G401 (cell line): Measurements from ENCODE around the gene JAKMIP1. TPM values are rescaled to one million over a fixed set of nuclear protein-coding genes. Genes with fewer than 3 reads are reported as not detected.

ENCODE experiments used
- DNase-seq: peaks from one replicate; pipeline ENCODE4 v3.0.0-alpha.2; 2015; ENCODE audit warnings: low spot score
- in situ Hi-C: cut with HindIII; loops from 2 replicates; pipeline ENCODE4 v1.10.0; 2016; ENCODE audit warnings: low sequenced_read_pairs, mixed read lengths
- total RNA-seq: library from RNA; depleted of rRNA; stranded (reverse); fragments of >200 nt; shearing (Covaris generic); gene quantifications from 2 replicates; pipeline ENCODE4 v1.2.3, GENCODE V29; 2014

Gene JAKMIP1
- total RNA-seq, 1 experiment from 2014 or later: not detected

DNA sequence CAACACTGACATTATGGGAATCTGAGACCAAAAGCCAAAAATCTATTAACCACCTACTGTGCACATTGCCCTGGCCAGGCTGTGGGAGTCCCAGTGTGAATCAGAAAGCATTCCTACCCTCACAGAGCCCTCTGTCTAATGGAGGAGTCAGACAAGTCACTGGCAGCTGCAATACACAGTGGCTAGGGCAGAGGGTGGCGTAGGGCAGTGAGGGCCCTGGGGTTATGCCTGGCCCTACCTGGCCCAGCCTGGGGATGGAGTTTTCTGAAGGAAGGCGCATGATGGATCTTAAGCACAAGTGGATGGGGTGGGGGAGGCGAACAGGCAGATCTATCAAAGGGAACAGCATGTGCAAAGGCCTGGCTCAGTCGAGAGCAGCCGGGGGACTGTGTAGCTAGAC lies 10.8 kb downstream of the JAKMIP1 start:
- in situ Hi-C loops: no loop called here
- no peak for DNase-seq

DNA sequence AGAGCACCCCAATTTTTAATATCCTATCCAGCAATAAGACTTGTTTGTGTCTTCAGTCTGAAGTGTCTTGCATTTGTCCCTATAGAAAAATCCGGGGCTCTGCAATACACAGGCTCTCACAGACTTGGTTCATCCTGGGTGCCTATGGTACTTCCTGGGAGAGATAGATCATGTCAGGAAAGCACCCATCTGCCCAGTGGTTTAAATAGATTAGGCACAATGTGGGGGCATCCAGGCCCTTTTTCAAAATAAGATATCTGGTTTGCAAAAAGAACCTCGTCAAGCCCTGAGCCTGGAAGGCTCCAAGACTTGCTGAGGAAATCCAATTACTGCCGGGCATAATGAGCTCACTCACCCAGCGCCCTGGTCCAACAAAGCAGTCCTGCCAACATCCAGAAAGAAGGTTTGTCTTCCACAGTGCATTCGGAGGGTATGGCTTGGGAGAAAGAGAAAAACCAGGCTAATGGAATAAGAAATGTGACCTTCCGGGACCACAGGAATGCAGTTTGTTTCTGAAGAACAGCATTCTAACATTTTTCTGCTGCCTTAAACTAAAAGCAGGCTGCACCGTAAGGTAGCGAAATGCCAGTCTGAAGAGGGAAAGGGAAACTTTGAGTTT lies 11.6 kb downstream of the JAKMIP1 start:
- in situ Hi-C loops: no loop called here
- DNase-seq: no peak

DNA sequence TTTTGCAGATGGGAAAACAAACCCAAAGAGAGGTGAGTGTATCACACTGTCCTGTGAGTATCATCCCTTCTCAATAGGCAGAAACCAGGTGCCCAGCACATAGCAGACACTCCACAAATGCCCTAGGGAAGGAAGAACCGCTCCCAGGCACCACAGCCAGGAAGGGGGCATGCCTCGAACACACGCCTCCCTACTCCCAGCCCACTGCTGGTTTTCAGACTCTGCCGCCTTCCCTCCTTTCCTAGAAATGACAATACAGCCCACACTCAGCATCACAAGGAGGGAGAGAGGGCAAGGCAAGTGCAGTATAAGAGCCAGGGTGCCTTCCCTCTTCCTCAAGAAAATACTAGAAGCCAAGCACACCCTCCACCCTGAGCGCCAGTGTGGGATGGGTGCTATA lies 16.2 kb downstream of the JAKMIP1 start:
- in situ Hi-C loops: no loop called here
- no peak for DNase-seq

DNA sequence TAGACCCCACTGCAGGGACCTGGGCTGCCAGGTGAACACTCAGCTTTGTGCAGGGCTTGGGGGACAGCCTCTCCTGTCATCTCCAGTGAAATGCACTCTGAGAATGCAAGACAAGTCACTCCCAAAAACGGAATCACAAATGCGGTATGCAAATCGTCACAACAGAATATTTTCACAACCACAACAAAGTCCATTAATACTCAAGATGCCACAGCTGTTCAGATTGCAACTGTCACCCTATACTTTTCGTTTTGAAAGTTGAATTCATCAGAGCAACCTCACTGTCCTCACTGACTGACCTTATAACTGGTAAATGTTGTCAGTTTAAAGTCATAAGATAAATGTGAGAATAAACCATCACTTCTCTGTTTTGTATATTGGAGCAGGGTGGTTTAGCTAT lies 16.6 kb downstream of the JAKMIP1 start:
- in situ Hi-C loops: no loop called here
- DNase-seq: no peak

DNA sequence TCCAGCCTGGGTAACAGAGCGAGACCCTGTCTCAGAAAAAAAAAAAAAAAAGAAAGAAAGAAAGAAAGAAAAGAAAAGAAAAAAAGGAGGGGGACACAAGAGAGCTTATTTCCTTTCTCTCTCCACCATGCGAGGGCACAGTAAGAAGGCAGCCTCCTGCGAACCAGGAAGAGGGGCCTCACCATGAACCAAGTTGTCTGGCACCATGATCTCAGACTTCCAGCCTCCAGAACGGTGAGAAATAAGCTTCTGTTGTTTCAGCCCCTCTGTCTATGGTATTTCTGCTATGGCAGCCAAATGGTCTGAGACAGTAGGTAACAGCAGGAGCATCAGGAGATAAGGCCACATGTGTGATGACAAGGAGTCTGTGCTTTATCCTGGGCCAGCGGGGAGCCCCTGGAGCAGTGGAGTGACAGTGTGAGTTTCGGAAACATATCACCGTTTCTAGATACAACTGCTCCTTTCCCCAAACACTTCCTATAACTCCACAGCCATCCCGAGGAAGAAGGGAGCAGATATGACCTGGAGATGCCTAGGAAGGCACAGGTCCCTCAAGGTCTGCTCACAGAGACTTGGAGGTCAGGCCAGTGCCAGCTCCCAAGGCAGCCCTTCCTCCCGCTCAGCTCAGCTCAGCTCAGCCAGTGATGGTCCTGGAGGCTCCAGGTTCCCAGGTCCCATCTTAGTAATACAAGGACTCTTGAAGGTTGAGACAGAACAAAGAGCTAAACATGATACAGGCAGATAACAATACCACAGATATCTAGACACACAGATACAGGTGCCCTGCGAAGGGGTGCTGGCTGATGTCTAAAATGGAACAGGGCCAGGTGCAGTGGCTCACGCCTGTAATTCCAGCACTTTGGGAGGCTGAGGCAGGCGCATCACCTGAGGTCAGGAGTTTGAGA lies 17.7 kb downstream of the JAKMIP1 start:
- DNase-seq: no peak
- in situ Hi-C loops: no loop called here

DNA sequence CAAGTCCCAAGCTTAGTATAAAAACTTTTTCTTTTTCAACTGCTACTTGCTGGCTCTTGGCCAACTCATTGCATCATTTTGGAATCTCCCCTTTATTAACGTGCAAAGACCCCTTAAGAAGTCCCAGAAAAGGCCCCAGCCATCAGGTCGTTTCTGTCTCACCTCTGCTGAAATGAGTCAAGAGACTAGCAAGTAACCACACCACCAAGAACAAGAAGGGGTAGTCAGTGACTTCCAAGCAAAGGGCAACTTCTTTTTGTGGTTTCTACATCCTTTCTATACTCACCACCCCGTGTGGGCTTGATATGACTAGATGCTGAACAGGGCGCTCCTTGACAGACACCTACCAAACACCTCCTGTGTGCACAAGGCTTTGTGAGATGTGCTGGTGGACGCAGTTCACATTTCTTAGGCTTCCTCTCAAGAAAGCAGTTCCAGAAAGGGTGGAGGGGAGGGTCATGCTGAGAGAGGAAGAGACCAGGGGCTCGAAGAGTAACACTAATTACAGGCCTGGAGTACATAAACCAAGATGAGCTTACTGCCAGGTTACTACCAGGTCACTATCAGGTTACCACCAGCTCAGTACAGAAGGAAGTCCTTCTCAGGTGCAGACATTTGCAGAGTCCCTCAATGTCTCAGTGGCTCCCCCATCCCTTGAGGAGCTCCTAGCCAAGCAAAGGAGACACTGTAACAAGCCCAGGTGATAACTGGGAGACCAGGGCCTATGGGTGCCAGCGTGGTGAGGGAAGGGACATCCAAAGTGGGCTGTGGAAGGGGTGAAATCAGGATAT lies 19.3 kb downstream of the JAKMIP1 start:
- DNase-seq: no peak
- in situ Hi-C loops: no loop called here

DNA sequence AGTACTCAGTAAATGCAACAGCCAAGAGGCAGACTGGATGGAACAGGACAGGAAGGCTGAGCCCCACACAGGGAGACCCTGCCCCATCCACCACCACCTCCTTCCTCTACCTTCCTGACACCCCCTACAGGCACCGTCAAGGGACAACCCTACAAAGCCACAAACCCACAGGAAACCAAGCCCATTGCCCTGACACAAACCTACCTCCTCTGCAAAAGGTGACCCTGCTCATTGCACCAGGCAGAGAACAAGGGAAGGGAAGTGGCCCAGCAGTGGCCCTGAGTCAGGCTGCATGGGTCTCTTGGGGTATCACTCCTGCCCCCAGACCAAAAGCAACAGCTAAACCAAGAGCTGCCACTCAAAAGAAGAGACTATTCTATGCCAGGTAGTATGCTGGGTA lies 21.0 kb downstream of the JAKMIP1 start:
- DNase-seq: no peak

DNA sequence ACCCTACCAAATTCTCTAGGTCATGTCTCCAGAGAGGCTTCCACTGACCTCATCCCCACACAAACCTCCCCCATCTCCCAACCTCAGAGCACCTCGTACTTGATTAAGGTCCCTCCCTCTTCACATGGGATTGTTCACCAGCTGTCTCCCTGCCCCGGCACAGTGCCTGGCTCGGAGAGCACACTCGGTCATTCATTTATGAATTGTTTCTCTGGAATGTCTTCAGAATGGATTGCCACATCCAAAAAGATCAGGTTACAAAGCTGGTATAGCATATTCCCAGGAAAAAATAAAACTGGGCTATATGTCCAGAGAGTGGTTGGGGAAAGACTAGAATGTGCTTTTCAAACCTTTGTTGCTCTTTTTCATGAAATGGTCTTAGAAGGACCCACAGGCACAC lies 21.6 kb downstream of the JAKMIP1 start:
- no peak for DNase-seq
- in situ Hi-C loops: no loop called here

More for the DNA sequence above, 21.0 kb downstream of the JAKMIP1 start:
- in situ Hi-C loops: no loop called here

DNA sequence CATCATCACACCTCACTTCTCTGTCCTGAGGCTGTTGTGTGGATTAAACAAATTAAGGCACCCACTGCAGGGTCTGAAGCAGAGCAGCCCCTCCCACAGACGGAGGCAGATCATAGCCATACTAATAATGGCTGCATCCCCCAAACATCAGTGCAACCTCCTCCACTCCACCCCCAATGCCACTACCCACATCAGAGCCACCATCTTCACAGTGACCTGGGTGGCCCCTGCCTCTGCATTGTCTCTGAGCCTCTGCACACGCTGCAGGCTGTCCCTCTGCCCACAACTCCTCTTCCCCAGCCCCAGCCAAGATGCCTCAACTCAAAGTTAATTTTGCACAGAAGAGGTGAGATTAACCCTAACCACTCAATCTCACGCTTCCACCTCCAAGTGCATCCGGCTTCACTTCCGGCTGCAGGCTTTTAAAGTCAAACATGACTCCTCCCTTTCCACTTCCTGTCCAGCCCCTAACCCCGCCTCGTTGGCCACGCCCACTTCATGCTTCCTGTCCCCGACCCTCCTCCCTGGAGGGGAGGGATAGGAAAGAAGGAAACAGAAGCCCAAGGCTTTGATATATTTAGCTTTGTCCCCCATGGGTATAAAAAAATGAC lies 22.7 kb downstream of the JAKMIP1 start:
- DNase-seq: no peak
- in situ Hi-C loops: no loop called here

DNA sequence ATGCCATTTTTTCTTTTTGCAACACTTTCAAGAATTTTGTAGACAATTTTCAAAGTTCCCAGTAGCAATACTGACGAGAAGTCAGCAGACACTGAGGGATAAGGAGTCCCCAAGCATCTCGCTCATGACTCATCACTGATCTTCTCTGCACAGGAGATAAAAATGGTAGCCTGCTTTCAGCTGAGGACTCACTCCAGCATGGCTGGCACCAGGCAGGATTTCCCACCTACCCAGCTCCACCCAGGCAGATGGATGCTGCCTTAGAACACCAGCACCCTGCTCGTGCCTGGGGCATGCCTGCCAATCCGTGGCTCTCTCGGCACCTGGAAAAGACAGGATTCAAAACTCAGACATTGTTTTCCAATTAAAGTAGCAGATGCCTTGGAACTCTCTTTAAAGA lies 24.9 kb downstream of the JAKMIP1 start:
- DNase-seq: no peak
- in situ Hi-C loops: no loop called here

DNA sequence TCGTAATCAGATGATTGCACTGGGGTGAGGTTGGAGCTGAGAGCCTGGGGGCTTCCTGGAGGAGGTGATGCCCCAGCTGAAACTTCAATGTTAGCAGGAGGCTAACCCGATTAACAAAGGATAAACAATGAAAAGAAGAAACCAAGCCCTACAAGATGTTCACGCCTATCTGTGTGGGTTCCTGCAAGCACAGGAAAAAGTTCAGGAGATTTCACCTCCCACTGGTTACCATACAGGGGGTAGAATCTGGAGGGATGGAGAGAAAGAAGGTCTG lies 27.5 kb downstream of the JAKMIP1 start:
- DNase-seq: no peak
- in situ Hi-C loops: no loop called here

DNA sequence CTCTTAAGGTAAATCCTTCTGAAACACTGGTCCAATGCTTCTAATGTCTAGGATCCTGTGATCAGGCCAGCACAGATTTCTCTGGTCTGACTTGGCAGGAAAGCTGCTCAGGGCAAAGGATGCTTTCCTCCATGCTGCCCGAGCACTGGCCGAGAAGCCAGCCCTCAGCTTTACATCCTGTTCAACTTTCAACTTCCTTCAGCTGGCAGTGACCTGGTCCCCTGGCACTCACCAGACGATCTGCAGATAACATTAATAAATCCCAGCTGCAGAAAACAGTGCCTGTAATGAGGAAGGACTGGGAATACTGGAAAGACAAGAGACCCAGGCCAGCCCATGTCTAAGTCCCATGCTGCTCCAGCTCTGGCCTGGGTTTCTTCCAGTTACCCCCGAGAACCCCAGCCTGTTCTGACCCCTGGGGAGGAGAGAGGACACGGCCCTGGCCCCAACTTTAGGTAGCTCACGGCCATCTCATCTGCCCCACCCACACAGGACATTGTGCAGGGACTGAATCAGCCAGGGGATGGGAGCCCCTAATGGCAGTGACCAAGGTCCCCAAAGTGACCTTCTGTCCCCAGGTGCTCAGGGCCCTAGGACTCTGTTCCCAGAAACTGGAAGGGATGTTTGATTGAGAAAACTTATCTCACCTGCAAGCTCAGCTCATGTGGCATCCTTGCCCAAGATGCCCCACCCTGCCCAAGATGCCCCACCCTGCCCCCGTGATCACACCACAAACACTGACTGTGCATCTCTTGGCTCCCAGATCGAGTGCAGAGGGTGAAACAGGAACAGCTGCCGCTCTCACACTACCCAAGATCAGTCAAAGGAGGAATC lies 28.0 kb downstream of the JAKMIP1 start:
- in situ Hi-C loops: no loop called here
- no peak for DNase-seq

DNA sequence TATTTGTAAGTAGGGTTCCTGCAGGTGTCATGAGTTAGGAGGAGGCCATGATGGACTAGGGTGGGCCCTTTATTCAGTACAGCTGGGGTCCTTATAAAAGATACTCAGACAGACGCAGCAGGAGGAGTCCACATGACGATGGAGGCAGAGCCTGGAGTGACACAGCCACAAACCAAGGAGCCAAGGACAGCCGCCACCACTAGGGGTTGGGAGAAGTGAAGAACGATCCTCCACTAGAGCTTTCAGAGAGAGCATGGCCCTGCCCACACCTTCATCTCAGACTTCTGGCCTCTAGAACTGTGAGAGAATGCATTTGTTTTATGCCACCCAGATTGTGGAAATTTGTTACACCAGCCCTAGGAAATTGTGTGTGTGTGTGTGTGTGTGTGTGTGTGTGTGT lies 31.1 kb downstream of the JAKMIP1 start:
- in situ Hi-C loops: no loop called here
- no peak for DNase-seq

DNA sequence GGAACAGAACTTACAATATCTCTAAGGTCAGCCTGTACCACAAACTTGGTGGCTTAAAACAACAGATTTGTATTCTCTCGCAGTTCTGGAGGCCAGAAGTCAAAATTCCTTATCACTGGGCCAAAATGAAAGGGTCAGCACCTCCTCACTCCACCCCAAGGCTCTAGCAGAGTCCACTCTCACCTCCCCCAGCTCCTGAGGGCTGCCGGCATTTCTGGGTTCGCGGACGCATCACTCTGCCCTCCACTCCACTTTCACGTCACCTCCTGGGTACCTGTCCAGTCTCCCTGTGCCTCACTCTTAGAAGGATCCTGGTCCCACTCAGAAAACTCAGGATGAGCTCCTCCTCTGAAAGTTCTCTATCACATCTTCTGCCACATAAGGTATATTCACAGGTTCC lies 34.6 kb downstream of the JAKMIP1 start:
- DNase-seq: no peak
- in situ Hi-C loops: no loop called here

DNA sequence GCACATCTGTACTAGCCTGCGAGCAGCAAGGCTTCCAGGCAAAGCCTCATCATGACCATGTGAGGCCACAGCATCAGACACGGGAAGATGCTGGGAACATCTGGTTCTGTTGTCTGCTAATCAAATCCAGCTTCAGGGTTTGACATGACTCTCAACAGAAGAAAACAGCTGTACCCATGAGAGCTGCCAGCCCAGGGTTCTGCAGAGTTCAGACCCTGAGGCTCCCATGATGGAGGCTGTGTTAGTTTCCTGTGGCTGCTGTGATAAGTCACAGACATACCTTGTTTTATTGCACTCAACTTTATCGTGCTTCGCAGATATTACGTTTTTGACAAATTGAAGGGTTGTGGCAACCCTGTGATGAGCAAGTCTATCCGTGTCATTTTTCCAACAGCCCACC lies 37.5 kb downstream of the JAKMIP1 start:
- in situ Hi-C loops: no loop called here
- no peak for DNase-seq

DNA sequence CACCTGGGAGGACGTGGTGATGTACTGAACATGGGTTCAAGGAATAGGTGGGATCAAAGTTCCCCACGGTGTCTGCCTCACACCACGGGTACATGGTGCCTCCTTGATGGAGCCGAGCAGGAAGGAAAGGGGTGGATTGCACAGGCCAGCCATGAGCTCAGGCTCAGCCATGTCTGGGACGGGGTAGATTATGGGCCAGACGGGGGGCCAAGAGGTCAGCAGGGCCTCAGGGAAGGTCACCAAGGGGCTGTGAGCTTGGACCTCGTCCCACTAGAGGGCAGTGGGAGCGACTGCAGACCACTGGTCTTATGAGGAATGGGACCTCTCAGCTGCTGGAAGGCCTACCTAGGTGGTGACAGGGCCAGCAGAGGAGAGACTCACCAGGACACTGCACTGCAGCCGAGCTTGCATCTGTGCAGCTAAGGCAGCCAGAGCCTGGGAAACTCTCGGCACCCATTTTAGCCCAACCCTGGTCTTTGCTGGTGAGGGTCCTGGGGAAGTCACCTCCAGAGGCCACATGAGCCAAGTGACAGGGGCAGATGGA lies 38.4 kb downstream of the JAKMIP1 start:
- in situ Hi-C loops: no loop called here
- DNase-seq: no peak

DNA sequence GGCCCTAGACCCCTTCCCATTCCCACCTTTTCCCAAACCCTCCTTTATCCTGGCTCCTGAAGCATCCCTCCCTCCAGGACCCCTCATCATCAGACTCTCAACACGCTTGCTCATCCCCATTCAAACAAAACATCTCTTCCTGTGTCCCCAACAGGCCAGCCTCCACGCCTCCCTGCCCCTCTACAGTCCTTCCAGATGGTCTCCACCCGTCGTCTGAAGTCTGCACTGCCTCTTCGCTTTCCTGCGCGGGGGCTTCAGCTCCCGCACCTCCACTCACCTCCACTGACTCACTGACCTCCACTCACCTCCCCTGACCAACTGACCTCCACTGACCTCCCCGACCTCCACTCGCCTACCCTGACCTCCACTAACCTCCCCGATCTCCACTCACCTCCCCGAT lies 39.8 kb downstream of the JAKMIP1 start:
- in situ Hi-C loops: no loop called here
- no peak for DNase-seq

DNA sequence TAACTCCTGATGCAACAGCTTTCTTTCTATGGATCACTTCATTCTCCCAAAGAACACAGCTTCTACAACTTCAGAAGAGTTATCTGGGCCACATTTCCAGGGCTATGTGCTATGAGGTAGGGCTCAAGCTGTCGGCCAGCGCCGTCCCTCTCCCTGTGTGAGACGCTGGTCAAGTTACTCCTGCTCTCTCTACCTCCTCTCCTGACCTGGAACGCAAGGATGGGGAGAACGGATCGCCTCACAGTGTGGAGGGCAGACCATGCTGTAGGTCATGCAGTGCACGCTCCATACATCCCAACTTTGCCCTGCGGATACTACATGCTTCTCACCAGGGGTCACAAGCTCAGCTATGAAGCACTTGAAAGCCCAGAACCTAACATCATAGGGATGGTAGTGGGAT lies 42.4 kb downstream of the JAKMIP1 start:
- DNase-seq: no peak
- in situ Hi-C loops: no loop called here
